RWPE1 (cell line): ENCODE measurements around the gene OR52N4.

Experiments
- CTCF ChIA-PET: fragments of 350-600 bp; sonication (Branson Sonifier 250); formaldehyde crosslinking; extraction: SDS; loops from one replicate; lab custom pipeline; 2021; lab: Yijun Ruan, JAX
- POLR2A ChIA-PET: fragments of 400-600 bp; formaldehyde crosslinking; extraction: SDS; loops from one replicate; lab custom pipeline; 2020; ENCODE audit warnings: antibody characterized with exemption; ENCODE audit not compliant: low non-redundant PET; lab: Yijun Ruan, JAX
- DNase-seq: peaks from one replicate; pipeline ENCODE4 v3.0.0; 2012; ENCODE audit warnings: low spot score
- H3K27ac ChIP-seq: fragments of 450-650 bp; 2 replicates; pipeline ENCODE4 v1.5.1; 2017
- CTCF ChIP-seq: fragments of 450-650 bp; conservative IDR thresholded peaks from 2 replicates; pipeline ENCODE4 v1.5.1; 2017; ENCODE audit warnings: low read depth, mild to moderate bottlenecking

The OR52N4 gene

DNA sequence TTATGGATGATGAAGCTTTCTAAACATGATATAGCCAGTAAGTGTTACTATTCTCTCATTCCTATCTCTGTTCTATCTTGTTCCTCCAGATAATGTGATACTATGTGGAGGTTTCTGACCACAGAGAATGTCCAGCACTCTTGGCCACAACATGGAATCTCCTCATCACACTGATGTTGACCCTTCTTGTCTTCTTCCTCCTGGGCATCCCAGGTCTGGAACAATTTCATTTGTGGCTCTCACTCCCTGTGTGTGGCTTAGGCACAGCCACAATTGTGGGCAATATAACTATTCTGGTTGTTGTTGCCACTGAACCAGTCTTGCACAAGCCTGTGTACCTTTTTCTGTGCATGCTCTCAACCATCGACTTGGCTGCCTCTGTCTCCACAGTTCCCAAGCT is 27.7 kb upstream of the OR52N4 start:
- no peak for TF ChIP-seq CTCF
- no peak for DNase-seq
- ChIA-PET CTCF (no interaction called here), POLR2A (no interaction called here)
- no peak overlapping the region for H3K27ac ChIP-seq

DNA sequence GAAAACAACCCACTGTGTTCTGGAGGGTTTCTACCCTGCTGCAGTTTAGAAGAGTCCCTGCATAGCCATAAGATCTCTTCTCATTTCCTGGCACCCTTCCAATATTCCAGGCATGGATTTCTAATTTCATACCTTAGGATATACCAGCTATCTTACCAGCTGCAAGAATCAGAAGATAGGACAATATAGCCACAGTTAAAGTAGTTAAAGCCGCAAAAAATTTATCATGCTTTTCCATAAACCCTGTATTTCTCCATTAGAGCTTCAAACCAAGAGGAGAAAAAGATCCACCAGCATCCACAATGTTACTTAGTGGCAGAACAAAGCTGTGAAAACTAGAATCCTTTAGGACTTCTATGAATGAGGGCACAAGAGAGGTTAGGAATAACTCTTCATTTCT is 26.4 kb upstream of the OR52N4 start:
- no peak for DNase-seq
- no peak overlapping the region for H3K27ac ChIP-seq
- CTCF ChIA-PET, result no interaction called here
- no peak for TF ChIP-seq CTCF
- POLR2A ChIA-PET, result interaction anchor here (0.6 kb wide), 1 partner anchor 9 kb away, joined by 3 read pairs; no protein-coding TSS in a partner anchor

- POLR2A ChIA-PET, result no interaction called here
- no peak for DNase-seq
- H3K27ac ChIP-seq, result no peak within 1 kb of the TSS
- CTCF ChIA-PET, result interaction anchor here (0.6 kb wide), 1 partner anchor 1538 kb away, joined by 3 read pairs; no protein-coding TSS in a partner anchor
- TF ChIP-seq CTCF, result no peak
Observed at GRCh38 chr11:5736396-5736795, 17.6 kb upstream of the OR52N4 start, which contains the start of gene OR56B1. OR56B1 (plus strand) TSS chr11:5736448; CDS start chr11:5736517, 69 bp downstream.

GRCh38 chr11:5737091-5737490 is 17.0 kb upstream of the OR52N4 start:
- H3K27ac ChIP-seq, result no peak overlapping the region
- DNase-seq, result no peak
- no peak for TF ChIP-seq CTCF
- ChIA-PET POLR2A (interaction anchor here (0.6 kb wide), 1 partner anchor 10 kb away, joined by 3 read pairs; no protein-coding TSS in a partner anchor), CTCF (no interaction called here)

- CTCF ChIA-PET, result no interaction called here
- no peak overlapping the region for H3K27ac ChIP-seq
- POLR2A ChIA-PET, result no interaction called here
- no peak for TF ChIP-seq CTCF
- DNase-seq, result no peak
Observed at GRCh38 chr11:5737670-5738392, 16.2 kb upstream of the OR52N4 start.

DNA sequence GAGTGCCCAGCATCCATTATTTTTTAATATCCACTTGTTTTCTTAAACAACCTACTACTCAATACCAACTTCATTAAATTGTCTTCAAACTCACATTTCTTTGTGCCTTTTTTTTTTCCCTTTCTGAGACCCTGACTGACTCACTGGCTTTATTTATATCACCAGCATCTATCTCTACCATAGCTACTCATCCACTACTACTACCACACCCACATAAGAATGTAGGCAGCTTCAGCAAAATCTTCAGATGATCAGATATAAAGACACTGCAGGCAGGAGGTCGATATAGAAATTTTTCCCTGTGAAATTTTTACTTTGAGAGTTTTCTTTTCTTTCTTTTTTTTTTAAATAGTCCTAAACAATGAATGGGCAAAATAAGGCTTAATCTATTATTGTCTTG is 15.6 kb upstream of the OR52N4 start:
- no peak overlapping the region for H3K27ac ChIP-seq

More for the DNA sequence above, 15.6 kb upstream of the OR52N4 start:
- DNase-seq, result no peak
- ChIA-PET CTCF (no interaction called here), POLR2A (no interaction called here)
- no peak for TF ChIP-seq CTCF
